Measurements from ENCODE around the gene GPR78.

DNA sequence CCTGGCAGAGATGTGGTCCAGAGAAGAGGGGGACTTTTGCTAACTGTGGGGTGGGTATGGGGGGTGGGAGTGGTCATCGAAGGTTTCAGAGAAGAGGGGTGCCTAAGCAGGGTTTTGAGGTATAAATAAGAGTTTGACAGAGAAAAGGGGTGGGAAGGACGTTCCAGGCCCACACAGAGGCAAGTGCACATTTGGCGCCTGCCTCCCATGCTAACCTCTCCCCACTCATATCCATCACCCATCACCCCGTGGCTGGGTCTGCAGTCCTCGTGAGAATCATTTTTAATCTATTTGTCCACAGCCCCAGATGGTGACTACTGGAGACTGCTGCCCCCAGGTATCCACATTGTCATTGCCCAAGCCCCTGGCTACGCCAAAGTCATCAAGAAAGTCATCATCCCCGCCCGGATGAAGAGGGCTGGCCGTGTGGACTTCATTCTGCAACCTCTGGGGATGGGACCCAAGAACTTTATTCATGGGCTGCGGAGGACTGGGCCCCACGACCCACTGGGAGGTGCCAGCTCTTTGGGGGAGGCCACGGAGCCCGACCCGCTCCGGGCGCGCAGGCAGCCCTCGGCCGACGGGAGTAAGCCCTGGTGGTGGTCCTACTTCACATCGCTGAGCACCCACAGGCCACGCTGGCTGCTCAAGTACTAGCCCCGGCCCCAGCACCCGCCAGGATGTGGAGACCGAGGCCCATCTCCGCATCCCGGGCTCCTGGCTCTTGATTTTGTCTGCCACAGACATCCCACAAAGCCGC lies 38.9 kb downstream of the GPR78 start:
- TF ChIP-seq EP300 (IDR thresholded peaks at IDR 0.05): no peak
- no peak for TF ChIP-seq POLR2A (IDR thresholded peaks at IDR 0.05)
- no peak for TF ChIP-seq CTCF (IDR thresholded peaks at IDR 0.05)

All from sigmoid colon (tissue), 4 donors.